HG03159 (cell line): ENCODE results near the gene UST.
"Not testable (repeated sequence)": the region's sequence is repeated elsewhere in the genome, so short reads cannot be mapped to it uniquely, and the experiment has no call there.

Source experiments
- ATAC-seq: cut with Tn5 transposase; IDR thresholded peaks from one replicate; pipeline ENCODE4 v1.9.1; 2021; ENCODE audit warnings: mild to moderate bottlenecking, moderate library complexity; ENCODE audit not compliant: unreplicated experiment

Gene UST

GRCh38 chr6:148997865-148998264 is 251.0 kb downstream of the UST start:
- no peak for ATAC-seq

GRCh38 chr6:148998704-148999103 is 251.9 kb downstream of the UST start:
- no peak for ATAC-seq

- ATAC-seq: no peak
Measured at GRCh38 chr6:148999501-148999900, 252.7 kb downstream of the UST start.

GRCh38 chr6:148999929-149000468 is 253.2 kb downstream of the UST start:
- no peak for ATAC-seq

GRCh38 chr6:149001422-149001821 is 254.6 kb downstream of the UST start:
- no peak for ATAC-seq

- no peak for ATAC-seq
Measured at GRCh38 chr6:149003560-149003959, 256.7 kb downstream of the UST start.

GRCh38 chr6:149004664-149005063 is 257.8 kb downstream of the UST start:
- no peak for ATAC-seq

- not testable (repeated sequence) for ATAC-seq
Measured at GRCh38 chr6:149006236-149006635, 259.4 kb downstream of the UST start.

- no peak for ATAC-seq
Measured at GRCh38 chr6:149006671-149007070, 259.8 kb downstream of the UST start.

- no peak for ATAC-seq
Measured at GRCh38 chr6:149007846-149008245, 261.0 kb downstream of the UST start.

- ATAC-seq: no peak
Measured at GRCh38 chr6:149008741-149009140, 261.9 kb downstream of the UST start.

- no peak for ATAC-seq
Measured at GRCh38 chr6:149012040-149012545, 265.3 kb downstream of the UST start.

- no peak for ATAC-seq
Measured at GRCh38 chr6:149013586-149014344, 266.9 kb downstream of the UST start.

GRCh38 chr6:149014631-149015534 is 268.1 kb downstream of the UST start:
- no peak for ATAC-seq

- no peak for ATAC-seq
Measured at GRCh38 chr6:149015535-149016525, 269.0 kb downstream of the UST start.

GRCh38 chr6:149016716-149017115 is 269.9 kb downstream of the UST start:
- ATAC-seq: no peak

GRCh38 chr6:149020319-149020718 is 273.5 kb downstream of the UST start:
- no peak for ATAC-seq

- no peak for ATAC-seq
Measured at GRCh38 chr6:149024361-149024760, 277.5 kb downstream of the UST start.

- no peak for ATAC-seq
Measured at GRCh38 chr6:149025061-149025460, 278.2 kb downstream of the UST start.

- ATAC-seq: no peak
Measured at GRCh38 chr6:149026530-149026942, 279.7 kb downstream of the UST start.
